GM21529 (cell line): Measurements from ENCODE around the gene GALC.
"Not testable (repeated sequence)": the region's sequence is repeated elsewhere in the genome, so short reads cannot be mapped to it uniquely, and the experiment has no call there.

Experiments
- ATAC-seq: cut with Tn5 transposase; IDR thresholded peaks from one replicate; pipeline ENCODE4 v1.9.1; 2021; ENCODE audit not compliant: unreplicated experiment

Gene GALC

GRCh38 chr14:87992718-87993628 lies at the start of gene GALC:
TSS of gene GALC (minus strand) at chr14:87993182. CDS start at chr14:87993164, 18 bp downstream.
- peak; percentile 86 for ATAC-seq

- no peak for ATAC-seq
These were observed 47.2 kb upstream of the GALC start for GRCh38 chr14:88040146-88040545.

DNA sequence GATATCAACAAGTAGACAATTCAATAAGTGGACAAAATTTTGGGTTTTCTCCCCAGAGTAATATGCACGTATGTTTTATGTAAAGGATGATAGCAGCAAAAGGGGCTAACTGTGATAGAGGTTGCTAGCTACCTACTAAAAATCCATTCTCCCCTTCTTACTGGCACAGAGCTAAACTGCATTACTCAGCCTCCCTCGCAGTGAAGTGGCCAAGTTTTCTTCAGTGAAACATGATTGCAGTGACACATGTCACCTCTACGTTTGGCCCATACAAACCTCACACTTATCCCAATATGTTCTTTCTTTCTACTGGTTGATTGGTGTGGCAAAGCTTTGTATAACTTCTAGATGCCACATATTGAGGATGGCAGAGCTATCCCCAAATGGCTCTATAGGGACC lies 46.2 kb upstream of the GALC start:
- no peak for ATAC-seq

DNA sequence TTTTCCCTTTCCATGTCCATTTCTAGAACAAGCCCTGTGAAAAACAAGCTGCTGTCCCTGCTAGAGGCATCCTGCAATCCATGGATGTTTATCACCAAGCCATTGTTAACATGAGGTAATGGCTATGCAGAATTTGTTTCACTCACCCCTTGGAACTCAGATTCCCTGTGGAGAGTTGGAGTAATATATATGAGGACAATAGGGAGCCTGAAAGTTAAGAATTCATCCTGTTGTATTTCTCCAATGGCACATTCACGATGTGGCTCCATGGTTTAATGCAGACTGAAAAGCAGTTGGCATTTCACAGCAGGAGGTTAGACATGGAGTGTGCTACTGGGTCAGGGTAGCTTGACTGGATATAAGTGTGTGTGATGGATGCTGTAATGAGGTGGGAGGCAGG lies 44.3 kb upstream of the GALC start:
- no peak for ATAC-seq

- no peak for ATAC-seq
These were observed 43.4 kb upstream of the GALC start for GRCh38 chr14:88036422-88036821.

DNA sequence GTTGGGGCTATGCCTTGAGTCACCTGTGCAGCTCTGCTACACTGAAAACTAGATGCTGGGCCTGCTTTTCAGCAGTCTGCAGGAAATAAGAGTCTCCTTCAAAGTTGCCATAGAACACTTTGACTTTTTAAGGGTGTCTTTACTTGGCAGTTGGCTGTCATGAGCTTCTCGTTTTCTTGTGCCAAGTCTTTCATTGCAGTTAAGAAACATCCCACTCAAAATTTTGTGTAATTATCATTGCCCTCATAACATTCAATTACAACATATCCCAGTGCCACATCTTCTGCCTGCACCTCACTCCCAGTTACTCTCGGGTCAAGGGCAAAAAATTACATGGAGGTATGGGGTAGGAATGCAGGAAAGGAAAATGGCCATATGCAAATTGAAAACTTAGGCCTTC lies 41.1 kb upstream of the GALC start:
- no peak for ATAC-seq

GRCh38 chr14:88032373-88032772 lies 39.4 kb upstream of the GALC start:
- no peak for ATAC-seq

- no peak for ATAC-seq
These were observed 37.9 kb upstream of the GALC start for GRCh38 chr14:88030892-88031291.

DNA sequence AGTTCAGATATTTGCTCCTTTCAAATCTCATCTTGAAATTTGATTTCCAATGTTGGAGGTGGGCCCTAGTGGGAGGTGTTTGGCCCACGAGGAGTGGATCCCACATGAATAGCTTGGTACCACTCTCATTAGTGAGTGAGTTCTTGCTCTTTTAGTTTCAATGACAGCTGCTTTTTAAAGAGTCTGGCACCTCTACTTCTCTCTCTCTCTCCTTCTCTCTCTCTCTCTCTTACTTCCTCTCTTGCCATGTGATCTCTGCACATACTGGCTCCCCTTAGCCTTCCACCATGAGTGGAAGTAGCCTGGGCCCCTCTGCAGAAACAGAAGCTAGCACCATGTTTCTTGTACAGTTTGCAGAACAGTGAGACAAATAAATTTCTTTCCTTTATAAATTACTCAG lies 37.1 kb upstream of the GALC start:
- no peak for ATAC-seq

- no peak for ATAC-seq
These were observed 36.5 kb upstream of the GALC start for GRCh38 chr14:88029500-88029899.

DNA sequence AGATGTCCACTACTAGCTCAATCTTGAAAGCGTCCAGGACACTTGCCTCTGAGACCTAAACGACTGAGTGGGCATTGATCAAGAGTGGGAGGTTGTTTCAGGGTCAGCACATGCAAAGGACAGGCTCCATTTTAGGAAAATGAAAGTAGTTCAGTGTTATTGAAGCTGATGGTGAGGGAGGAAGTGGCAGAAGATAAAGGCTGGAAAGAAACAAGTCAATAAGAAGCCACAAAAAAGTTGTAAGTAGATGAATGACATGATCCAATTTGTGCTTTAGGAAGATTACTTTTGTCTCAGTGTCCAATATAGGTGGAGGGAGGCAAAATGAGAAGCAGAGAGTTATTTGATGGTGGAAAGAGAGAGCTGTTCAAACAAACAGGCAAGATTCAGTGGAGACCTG lies 33.9 kb upstream of the GALC start:
- no peak for ATAC-seq

DNA sequence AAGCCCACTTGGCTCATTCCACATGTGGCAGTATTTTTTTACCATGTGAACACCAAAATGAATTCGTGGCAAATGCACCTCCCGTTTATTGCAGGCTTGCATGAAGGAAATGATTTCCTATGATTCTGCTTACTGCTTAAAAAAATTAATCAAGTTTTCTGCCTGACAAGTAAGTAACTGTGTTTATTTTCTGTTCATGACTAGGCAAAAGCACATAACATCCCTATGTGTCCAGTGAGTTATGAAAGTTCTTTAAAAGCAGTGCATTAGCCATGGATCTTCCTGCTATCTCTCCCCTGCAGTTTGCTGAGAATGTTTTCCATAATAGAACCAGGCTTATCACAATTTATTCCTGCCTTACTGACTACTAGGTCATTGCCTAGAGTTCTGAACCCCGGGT lies 32.3 kb upstream of the GALC start:
- ATAC-seq, result no peak

DNA sequence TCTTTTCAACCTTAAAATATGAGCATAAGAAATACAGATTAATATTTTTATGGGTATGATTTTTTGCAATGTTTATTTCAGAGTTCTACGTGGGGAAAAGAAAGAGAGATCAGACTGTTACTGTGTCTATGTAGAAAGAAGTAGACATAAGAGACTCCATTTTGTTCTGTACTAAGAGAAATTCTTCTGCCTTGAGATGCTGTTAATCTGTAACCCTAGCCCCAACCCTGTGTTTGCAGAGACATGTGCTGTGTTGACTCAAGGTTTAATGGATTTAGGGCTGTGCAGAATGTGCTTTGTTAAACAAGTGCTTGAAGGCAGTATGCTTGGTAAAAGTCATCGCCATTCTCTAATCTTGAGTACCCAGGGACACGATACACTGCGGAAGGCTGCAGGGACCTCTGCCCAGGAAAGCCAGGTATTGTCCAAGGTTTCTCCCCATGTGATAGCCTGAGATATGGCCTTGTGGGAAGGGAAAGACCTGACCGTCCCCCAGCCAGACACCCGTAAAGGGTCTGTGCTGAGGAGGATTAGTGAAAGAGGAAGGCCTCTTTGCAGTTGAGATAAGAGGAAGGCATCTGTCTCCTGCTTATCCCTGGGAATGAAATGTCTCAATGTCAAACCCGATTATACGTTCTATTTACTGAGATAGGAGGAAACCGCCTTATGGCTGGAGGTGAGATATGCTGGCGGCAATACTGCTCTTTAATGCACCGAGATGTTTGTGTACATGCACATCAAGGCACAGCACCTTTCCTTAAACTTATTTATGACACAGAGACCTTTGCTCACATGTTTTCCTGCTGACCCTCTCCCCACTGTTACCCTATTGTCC lies 31.5 kb upstream of the GALC start:
- not testable (repeated sequence) for ATAC-seq

- no peak for ATAC-seq
These were observed 30.7 kb upstream of the GALC start for GRCh38 chr14:88023658-88024187.

- no peak for ATAC-seq
These were observed 24.6 kb upstream of the GALC start for GRCh38 chr14:88017535-88017934.

- ATAC-seq, result no peak
These were observed 23.8 kb upstream of the GALC start for GRCh38 chr14:88016768-88017167.

GRCh38 chr14:88013750-88014349 lies 20.9 kb upstream of the GALC start:
- ATAC-seq, result peak; percentile 98

GRCh38 chr14:88012495-88012894 lies 19.5 kb upstream of the GALC start:
- ATAC-seq, result no peak

- no peak for ATAC-seq
These were observed 17.3 kb upstream of the GALC start for GRCh38 chr14:88010331-88010730.

DNA sequence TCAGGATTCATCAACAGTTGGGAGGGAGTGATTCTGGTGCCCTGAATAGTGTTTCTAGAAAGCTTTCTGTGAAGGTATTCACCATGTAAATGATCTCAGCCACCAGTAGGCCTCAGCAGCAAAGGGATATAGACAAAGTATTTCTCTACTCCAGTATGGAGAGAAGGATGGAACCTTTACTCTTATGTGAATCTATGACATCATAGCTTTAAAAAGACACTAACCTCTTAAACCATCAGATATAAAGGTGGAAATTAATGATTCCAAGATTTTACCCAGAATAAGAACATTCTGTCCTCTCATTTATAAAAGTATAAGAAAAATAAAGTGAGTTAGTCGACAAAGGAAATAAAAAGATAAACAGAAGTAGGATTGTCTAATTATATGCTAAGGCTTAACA lies 16.5 kb upstream of the GALC start:
- no peak for ATAC-seq

DNA sequence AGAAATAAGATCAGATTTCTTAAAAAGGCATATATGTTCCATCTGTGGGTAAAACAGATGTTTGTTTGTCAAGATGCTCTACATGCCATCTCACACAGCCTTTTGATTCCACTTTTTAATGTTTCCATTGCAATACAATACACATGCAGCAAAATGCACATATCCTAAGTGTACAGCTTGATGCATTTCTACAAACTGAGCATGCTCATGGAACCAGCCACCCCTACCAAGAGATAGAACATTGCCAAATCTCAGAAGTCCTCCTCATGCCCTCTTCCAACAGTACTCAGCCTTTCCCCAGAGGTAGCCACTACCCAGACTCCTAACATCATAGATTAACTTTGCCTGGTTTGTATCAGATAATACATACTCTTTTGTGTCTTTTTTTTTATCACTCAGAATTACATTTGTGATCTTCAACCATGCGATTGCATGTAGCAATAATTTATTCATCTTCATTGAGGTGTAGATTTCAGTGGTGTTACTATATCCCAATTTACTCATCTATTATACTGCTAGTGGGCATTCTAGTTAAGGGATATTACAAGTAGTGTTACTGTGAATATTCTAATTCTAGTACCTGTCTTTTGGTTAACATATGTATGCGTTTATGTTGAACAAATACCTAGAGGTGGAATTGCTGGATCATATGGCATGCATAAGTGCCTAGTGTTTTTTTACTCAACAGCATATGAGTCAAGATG lies 15.2 kb upstream of the GALC start:
- no peak for ATAC-seq
